ENCODE results near the gene PTPRN2. TPM values are rescaled to one million over a fixed set of nuclear protein-coding genes. Genes with fewer than 3 reads are reported as not detected.

PTPRN2 gene
- total and polyA plus RNA-seq, 8 donors = 12.2 to 49.2 (median 31.8) TPM

DNA sequence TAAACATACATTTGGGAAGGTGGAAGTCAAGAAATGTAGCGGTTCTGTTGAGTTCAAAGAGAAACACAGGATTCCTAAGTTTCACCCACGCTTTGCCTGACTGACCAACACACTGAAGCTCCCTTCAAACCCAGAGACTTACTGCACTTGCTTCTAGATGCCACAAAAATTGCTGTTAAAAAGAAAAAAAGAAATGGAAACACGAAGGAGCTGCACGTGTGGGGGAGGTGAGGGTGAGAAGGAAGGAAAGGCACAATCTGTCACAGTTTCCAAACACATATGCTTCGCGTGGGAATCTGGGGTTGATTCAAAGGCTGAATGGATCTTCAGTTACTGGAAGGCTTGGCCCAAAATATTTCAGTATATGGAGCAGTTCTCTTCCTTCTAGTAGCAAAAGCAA, 755.2 kb downstream of the PTPRN2 start:
- TF ChIP-seq, protein P1, sequence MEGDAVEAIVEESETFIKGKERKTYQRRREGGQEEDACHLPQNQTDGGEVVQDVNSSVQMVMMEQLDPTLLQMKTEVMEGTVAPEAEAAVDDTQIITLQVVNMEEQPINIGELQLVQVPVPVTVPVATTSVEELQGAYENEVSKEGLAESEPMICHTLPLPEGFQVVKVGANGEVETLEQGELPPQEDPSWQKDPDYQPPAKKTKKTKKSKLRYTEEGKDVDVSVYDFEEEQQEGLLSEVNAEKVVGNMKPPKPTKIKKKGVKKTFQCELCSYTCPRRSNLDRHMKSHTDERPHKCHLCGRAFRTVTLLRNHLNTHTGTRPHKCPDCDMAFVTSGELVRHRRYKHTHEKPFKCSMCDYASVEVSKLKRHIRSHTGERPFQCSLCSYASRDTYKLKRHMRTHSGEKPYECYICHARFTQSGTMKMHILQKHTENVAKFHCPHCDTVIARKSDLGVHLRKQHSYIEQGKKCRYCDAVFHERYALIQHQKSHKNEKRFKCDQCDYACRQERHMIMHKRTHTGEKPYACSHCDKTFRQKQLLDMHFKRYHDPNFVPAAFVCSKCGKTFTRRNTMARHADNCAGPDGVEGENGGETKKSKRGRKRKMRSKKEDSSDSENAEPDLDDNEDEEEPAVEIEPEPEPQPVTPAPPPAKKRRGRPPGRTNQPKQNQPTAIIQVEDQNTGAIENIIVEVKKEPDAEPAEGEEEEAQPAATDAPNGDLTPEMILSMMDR (IDR thresholded peaks at IDR 0.05) = no peak
- FAIRE-seq (no peak), DNase-seq (no peak), ATAC-seq (no peak)
- Histone ChIP-seq H3K36me3 (no peaks in the 10 kb centered on the region), H3K9me3 (no peaks in the 10 kb centered on the region), H3K4me3 (no peak overlapping the region), H3K27me3 (no peaks in the 10 kb centered on the region), H3K27ac (no peak overlapping the region), H3K4me1 (no peaks in the 10 kb centered on the region)
- WGBS, 2 donors = 75 to 76% methylated on average over 6 of the region's 6 CpGs
- intact Hi-C loops (cut with DNase I) = no loop called here

GRCh38 chr7:157832006-157832405, 755.6 kb downstream of the PTPRN2 start:
- no peaks in the 10 kb centered on the region for H3K9me3 ChIP-seq
- H3K27ac ChIP-seq = no peak overlapping the region
- no peaks in the 10 kb centered on the region for H3K4me1 ChIP-seq
- TF ChIP-seq, protein P1 (IDR thresholded peaks at IDR 0.05) = no peak
- WGBS, 2 donors = 88 to 89% methylated on average over 16 of the region's 16 CpGs
- no peaks in the 10 kb centered on the region for H3K36me3 ChIP-seq
- H3K27me3 ChIP-seq = no peaks in the 10 kb centered on the region
- peak in 1 of 6 donors; percentile 18 for DNase-seq
- intact Hi-C loops (cut with DNase I) = no loop called here
- FAIRE-seq = no peak
- no peak overlapping the region for H3K4me3 ChIP-seq
- no peak for ATAC-seq

DNA sequence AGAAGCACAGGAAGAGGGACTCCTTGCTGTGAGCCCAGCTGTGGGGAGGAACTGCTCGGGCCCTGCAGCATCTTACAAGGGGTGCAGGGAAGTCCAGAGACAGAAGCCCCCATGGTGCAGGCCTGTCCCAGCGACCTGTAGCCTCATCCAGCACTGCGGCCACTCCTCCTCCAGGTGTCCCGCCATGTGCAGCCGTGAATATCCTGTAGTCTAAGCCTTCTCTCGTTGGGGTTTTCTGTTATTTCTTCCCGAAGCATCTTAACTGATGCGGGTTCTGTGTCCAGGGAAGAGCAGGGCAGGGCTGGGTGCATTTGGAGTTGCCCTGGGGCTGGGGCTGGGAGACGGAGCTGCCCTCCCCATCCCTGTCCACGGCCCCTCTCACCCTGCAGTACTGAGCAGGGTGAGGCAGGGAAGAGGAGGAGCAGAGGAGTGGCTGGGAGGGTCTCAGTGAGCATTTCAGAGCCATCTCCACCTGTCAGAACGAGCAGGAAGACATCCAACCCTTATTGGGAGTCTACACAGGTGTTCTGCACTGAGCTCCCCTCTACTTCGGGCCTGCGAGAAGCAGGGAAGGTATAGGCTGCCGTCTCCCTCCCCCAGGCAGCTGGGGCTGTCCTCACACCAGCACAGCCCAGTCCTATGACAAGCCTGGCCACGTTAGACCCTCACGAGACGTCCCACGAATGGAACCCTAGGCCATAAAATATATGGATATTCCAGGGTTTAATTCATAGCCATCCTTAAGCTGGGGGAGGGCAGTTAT, 756.3 kb downstream of the PTPRN2 start:
- DNase-seq (peak in 1 of 6 donors; percentile 21), FAIRE-seq (no peak)
- no peak overlapping the region for H3K27ac ChIP-seq

GRCh38 chr7:157830331-157830730, 757.3 kb downstream of the PTPRN2 start:
- Histone ChIP-seq H3K27ac (no peak overlapping the region), H3K9me3 (no peaks in the 10 kb centered on the region), H3K4me3 (no peak overlapping the region), H3K4me1 (no peaks in the 10 kb centered on the region), H3K36me3 (no peaks in the 10 kb centered on the region), H3K27me3 (no peaks in the 10 kb centered on the region)
- TF ChIP-seq, protein P1 (IDR thresholded peaks at IDR 0.05) = no peak
- intact Hi-C loops (cut with DNase I) = no loop called here
- ATAC-seq (no peak), FAIRE-seq (no peak), DNase-seq (peak in 1 of 6 donors; percentile 39)
- 80 to 81% methylated on average over 13 of the region's 13 CpGs for WGBS, 2 donors

More for the DNA sequence above, 756.3 kb downstream of the PTPRN2 start:
- TF ChIP-seq, protein P1 (IDR thresholded peaks at IDR 0.05) = no peak
- ATAC-seq = no peak
- Histone ChIP-seq H3K27me3 (no peaks in the 10 kb centered on the region), H3K36me3 (no peaks in the 10 kb centered on the region), H3K4me1 (no peaks in the 10 kb centered on the region), H3K4me3 (no peak overlapping the region), H3K9me3 (no peaks in the 10 kb centered on the region)
- WGBS, 2 donors = 84 to 87% methylated on average over 18 of the region's 18 CpGs
- intact Hi-C loops (cut with DNase I) = no loop called here

DNA sequence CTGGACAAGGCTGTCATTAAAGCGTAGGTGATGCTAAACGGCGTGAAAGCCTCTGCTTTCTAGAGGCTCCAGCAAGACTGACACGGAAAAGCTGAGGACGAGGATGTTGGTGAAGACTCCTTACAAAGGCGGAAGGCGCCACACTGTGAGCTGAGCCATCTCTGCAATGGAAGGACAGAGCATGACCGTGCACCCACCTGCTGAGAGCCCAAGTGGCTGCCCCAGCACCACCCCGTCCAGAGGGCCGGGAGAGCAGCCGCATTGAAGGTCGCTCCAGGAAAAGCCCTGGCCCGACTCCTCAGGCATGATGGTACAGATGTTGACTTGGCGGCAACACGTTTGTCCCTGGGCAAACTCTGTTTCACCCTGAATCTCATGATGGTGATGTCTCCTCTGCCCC, 758.1 kb downstream of the PTPRN2 start:
- Histone ChIP-seq H3K4me1 (no peaks in the 10 kb centered on the region), H3K27ac (no peak overlapping the region), H3K9me3 (no peaks in the 10 kb centered on the region), H3K27me3 (no peaks in the 10 kb centered on the region), H3K36me3 (no peaks in the 10 kb centered on the region), H3K4me3 (no peak overlapping the region)
- intact Hi-C loops (cut with DNase I) = no loop called here
- TF ChIP-seq, protein P1 (IDR thresholded peaks at IDR 0.05) = no peak
- FAIRE-seq (no peak), ATAC-seq (no peak), DNase-seq (peak in 1 of 6 donors; percentile 49)
- WGBS, 2 donors = 90 to 91% methylated on average over 15 of the region's 15 CpGs
